ENCODE data around the gene TLN1. TPM values are rescaled to one million over a fixed set of nuclear protein-coding genes. Genes with fewer than 3 reads are reported as not detected.

Gene TLN1
- total RNA-seq, 2 donors from 2014 or later: 177 to 196 TPM

DNA sequence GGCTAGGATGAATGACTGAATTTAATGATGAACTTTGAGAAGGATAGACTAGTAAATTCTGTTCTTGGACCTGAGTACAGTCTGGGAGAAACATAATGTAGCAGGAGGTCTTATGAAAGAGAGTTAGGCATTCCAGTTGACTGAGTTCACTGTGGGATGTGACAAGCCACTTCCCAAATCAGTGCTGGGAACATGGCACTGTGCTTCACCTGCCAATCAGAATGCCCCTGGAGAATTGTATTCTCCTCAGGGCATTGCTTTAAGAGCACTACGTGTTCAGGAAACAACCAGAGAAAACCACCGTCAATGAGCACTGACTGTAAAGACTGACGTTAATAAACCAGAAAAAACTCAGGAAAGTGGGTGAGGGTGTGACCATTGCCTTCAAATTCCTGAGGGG is 72.7 kb downstream of the TLN1 start:
- TF ChIP-seq CTCF (IDR thresholded peaks at IDR 0.05): no peak
- Histone ChIP-seq H3K27me3 (no peaks in the 10 kb centered on the region), H3K9me3 (no peaks in the 10 kb centered on the region), H3K36me3 (no peaks in the 10 kb centered on the region), H3K4me1 (peaks cover 24% of the 10 kb centered on the region), H3K4me3 (peak overlapping the region; percentile 85), H3K9ac (ENCODE audit: low read depth in 2 of 2, low read length in 2 of 2) (peak overlapping the region in 1 of 2 donors; percentile 86), H3K27ac (peak overlapping the region; percentile 91)
- intact Hi-C loops (cut with DNase I): no loop called here
- no peak for DNase-seq

GRCh38 chr9:35658968-35659220 is 73.1 kb downstream of the TLN1 start:
- intact Hi-C loops (cut with DNase I): no loop called here
- Histone ChIP-seq H3K36me3 (no peaks in the 10 kb centered on the region), H3K4me1 (peaks cover 24% of the 10 kb centered on the region), H3K9ac (ENCODE audit: low read depth in 2 of 2, low read length in 2 of 2) (peak overlapping the region; percentile 86 to 98), H3K9me3 (no peaks in the 10 kb centered on the region), H3K27me3 (no peaks in the 10 kb centered on the region), H3K27ac (peak overlapping the region; percentile 91), H3K4me3 (peak overlapping the region; percentile 85)
- no peak for TF ChIP-seq CTCF (IDR thresholded peaks at IDR 0.05)
- DNase-seq: peak; percentile 43

GRCh38 chr9:35658137-35658967 is 73.6 kb downstream of the TLN1 start, which contains the start of gene CCDC107:
CCDC107 (plus strand) TSS chr9:35658292; CDS start chr9:35658380, 88 bp downstream.
- H3K9me3 ChIP-seq: no peaks in the 10 kb centered on the region
- intact Hi-C loops (cut with DNase I): no loop called here
- no peaks in the 10 kb centered on the region for H3K36me3 ChIP-seq
- TF ChIP-seq CTCF (IDR thresholded peaks at IDR 0.05): peak; percentile 51
- peak within 1 kb of the TSS; percentile 86 to 98 for H3K9ac ChIP-seq (ENCODE audit: low read depth in 2 of 2, low read length in 2 of 2)
- peak; percentile 84 for DNase-seq
- H3K4me3 ChIP-seq: peak within 1 kb of the TSS; percentile 85
- peaks cover 20% of the 10 kb centered on the region for H3K4me1 ChIP-seq
- no peaks in the 10 kb centered on the region for H3K27me3 ChIP-seq
- peak within 1 kb of the TSS; percentile 91 for H3K27ac ChIP-seq

DNA sequence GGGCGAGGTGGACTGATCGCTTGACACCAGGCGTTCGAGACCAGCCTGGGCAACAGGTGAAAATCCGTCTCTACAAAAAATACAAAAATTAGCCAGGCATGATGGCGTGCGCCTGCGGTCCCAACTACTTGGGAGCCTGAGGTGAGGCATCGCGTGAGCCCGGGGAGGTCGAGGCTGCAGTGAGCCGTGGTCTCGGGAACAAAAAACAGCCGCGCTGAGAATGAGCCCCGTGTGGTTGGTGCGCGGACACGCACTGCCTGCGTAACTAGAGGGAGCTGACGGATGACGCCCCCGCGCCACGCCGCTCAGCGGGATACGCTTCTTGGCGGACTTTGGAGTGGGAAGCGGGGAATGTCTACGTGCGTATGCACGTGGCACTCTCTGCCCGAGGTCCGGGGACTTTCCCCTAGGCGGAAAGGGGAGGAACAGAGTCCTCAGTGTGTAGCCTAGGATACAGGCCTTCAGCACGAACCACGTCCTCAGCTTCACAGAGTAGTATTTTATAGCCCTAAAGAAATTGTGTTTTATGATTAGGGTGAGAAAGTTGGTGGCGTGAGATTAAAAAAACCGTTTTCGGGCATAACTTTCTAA is 74.4 kb downstream of the TLN1 start, which contains the start of gene RMRP:
TSS of gene RMRP (minus strand) at position 474 of the 591 bp plus-strand sequence.
- H3K27ac ChIP-seq: peak within 1 kb of the TSS; percentile 91
- no peaks in the 10 kb centered on the region for H3K27me3 ChIP-seq
- TF ChIP-seq CTCF (IDR thresholded peaks at IDR 0.05): peak; percentile 24
- DNase-seq: peak; percentile 97
- peaks cover 20% of the 10 kb centered on the region for H3K4me1 ChIP-seq
- no peaks in the 10 kb centered on the region for H3K36me3 ChIP-seq
- peak within 1 kb of the TSS; percentile 85 for H3K4me3 ChIP-seq
- H3K9ac ChIP-seq (ENCODE audit: low read depth in 2 of 2, low read length in 2 of 2): peak within 1 kb of the TSS; percentile 86 to 98
- no peaks in the 10 kb centered on the region for H3K9me3 ChIP-seq
- intact Hi-C loops (cut with DNase I): no loop called here

GRCh38 chr9:35656831-35657545 is 75.0 kb downstream of the TLN1 start:
- no peak for DNase-seq
- intact Hi-C loops (cut with DNase I): no loop called here
- peaks cover 19% of the 10 kb centered on the region for H3K4me1 ChIP-seq

More at GRCh38 chr9:35656831-35657545, 75.0 kb downstream of the TLN1 start:
- no peaks in the 10 kb centered on the region for H3K27me3 ChIP-seq
- peak overlapping the region; percentile 91 for H3K27ac ChIP-seq
- H3K9me3 ChIP-seq: no peaks in the 10 kb centered on the region
- TF ChIP-seq CTCF (IDR thresholded peaks at IDR 0.05): no peak
- peak overlapping the region; percentile 61 to 86 for H3K9ac ChIP-seq (ENCODE audit: low read depth in 2 of 2, low read length in 2 of 2)
- no peaks in the 10 kb centered on the region for H3K36me3 ChIP-seq
- peak overlapping the region; percentile 28 for H3K4me3 ChIP-seq

Data from colonic mucosa (tissue), 4 donors.